ENCODE measurements around the gene LRRC14B.

The LRRC14B gene

GRCh38 chr5:147751-148150, 43.5 kb upstream of the LRRC14B start:
- H3K4me3 ChIP-seq (ENCODE audit: low read depth, low read length): no peak overlapping the region
- in situ Hi-C loops (cut with HindIII; ENCODE audit: low sequenced_read_pairs): no loop called here
- TF ChIP-seq CTCF (IDR thresholded peaks at IDR 0.05; ENCODE audit: low read depth, low read length, missing control alignments): no peak
- DNase-seq (ENCODE audit: low read depth): no peak

DNA sequence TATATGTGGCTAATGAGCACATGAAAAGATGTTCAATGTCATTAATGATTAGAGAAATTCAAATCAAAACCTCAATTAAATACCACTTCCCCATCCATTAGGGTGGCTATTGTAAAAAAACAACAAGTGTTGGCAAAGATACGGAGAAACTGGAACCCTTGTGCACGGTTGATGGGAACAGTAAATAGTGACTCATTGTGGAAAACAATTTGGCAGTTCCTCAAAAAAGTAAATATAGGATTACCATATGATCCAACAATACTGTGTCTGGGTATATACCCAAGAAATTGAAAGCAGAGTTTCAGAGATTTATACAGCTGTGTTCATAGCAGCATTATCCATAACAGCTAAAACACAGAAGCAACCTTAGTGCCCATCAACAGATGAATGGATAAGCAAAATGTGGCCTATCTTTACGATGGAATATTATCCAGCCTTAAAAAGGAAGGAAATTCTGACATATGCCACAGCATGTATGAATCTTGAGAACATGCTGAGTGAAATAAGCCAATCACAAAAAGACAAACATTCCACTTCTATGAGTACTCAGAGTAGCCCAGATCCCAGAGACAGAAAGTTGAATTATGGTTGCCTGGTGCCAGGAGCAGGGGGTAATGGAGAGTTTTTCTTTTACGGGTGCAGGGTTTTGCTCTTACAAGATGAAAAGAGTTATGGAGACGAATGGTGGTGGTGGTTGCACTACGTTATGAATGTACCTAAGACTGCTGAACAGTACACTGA, 41.4 kb upstream of the LRRC14B start:
- no peak overlapping the region for H3K4me3 ChIP-seq (ENCODE audit: low read depth, low read length)
- in situ Hi-C loops (cut with HindIII; ENCODE audit: low sequenced_read_pairs): no loop called here
- no peak for TF ChIP-seq CTCF (IDR thresholded peaks at IDR 0.05; ENCODE audit: low read depth, low read length, missing control alignments)
- DNase-seq (ENCODE audit: low read depth): no peak

DNA sequence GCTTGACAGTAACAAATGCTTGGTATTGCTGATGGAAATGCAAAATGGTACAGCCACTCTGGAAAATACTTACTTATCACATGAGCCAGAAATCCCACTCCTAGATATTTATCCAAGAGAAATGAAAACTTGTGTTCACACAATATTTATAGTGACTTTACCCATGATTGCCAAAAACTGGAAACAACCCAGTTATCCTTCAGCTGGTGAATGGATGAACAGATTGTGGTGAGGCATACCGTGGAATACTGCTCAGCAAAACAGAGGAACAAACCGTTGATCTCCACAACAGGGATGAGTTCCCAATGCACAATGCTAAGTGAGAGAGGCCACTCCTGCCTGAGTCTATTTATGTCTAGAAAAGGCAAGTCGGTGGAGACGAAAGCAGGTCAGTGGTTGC, 40.5 kb upstream of the LRRC14B start:
- DNase-seq (ENCODE audit: low read depth): no peak
- H3K4me3 ChIP-seq (ENCODE audit: low read depth, low read length): no peak overlapping the region
- no peak for TF ChIP-seq CTCF (IDR thresholded peaks at IDR 0.05; ENCODE audit: low read depth, low read length, missing control alignments)
- in situ Hi-C loops (cut with HindIII; ENCODE audit: low sequenced_read_pairs): no loop called here

GRCh38 chr5:152077-152476, 39.2 kb upstream of the LRRC14B start:
- H3K4me3 ChIP-seq (ENCODE audit: low read depth, low read length): no peak overlapping the region
- no peak for TF ChIP-seq CTCF (IDR thresholded peaks at IDR 0.05; ENCODE audit: low read depth, low read length, missing control alignments)
- in situ Hi-C loops (cut with HindIII; ENCODE audit: low sequenced_read_pairs): no loop called here
- no peak for DNase-seq (ENCODE audit: low read depth)

DNA sequence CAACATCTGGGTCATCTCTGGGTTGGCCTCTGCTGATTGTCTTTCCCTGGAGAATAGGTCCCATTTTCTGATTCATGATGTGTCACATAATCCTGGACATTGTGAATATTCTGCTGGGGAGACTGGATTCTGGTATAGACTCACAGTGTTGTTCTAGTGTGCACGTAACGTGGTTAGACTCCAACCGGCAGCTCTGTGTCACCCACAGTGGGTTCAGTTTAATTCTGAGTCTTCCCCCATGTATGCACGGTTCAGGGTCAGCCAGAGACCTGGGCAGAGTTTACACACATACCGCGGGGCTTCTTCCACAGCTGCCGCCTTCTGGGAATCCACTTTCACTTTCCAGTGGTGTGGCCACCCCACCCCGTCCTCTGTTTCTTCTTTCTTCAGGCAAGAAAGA, 38.0 kb upstream of the LRRC14B start:
- in situ Hi-C loops (cut with HindIII; ENCODE audit: low sequenced_read_pairs): no loop called here
- no peak for TF ChIP-seq CTCF (IDR thresholded peaks at IDR 0.05; ENCODE audit: low read depth, low read length, missing control alignments)
- no peak for DNase-seq (ENCODE audit: low read depth)
- H3K4me3 ChIP-seq (ENCODE audit: low read depth, low read length): no peak overlapping the region

GRCh38 chr5:154236-154635, 37.1 kb upstream of the LRRC14B start:
- no peak for TF ChIP-seq CTCF (IDR thresholded peaks at IDR 0.05; ENCODE audit: low read depth, low read length, missing control alignments)
- H3K4me3 ChIP-seq (ENCODE audit: low read depth, low read length): no peak overlapping the region
- in situ Hi-C loops (cut with HindIII; ENCODE audit: low sequenced_read_pairs): no loop called here
- no peak for DNase-seq (ENCODE audit: low read depth)
